MM.1S (cell line): ENCODE measurements around the gene DSCAML1.

Experiments
- CTCF ChIP-seq: fragments of 300-600 bp; sonication (generic); IDR thresholded peaks from 2 replicates; pipeline ENCODE4 v1.5.1; 2016; ENCODE audit warnings: antibody characterized with exemption, low read length, mixed read lengths
- EZH2 ChIP-seq: fragments of 300-600 bp; sonication (generic); optimal IDR thresholded peaks from 2 replicates; pipeline ENCODE3; 2017; ENCODE audit warnings: low read depth, mild to moderate bottlenecking, antibody characterized with exemption, low read length, mixed read lengths

- TF ChIP-seq CTCF (no peak), EZH2 (no peak)
Observed at GRCh38 chr11:117521974-117522373, 275.0 kb downstream of the DSCAML1 start.
